CD14-positive monocyte (primary cell): ENCODE results near the gene FBXO11. TPM values are rescaled to one million over a fixed set of nuclear protein-coding genes. Genes with fewer than 3 reads are reported as not detected.

Experiments
- DNase-seq, 3 donors: peaks; one replicate each; pipeline ENCODE4 v3.0.0-alpha.2; 2011 to 2022
- H2AFZ ChIP-seq: 2 replicates; pipeline ENCODE4 v1.6.0; 2012; ENCODE audit warnings: mild to moderate bottlenecking, low read depth, low read length, inconsistent platforms; ENCODE audit not compliant: insufficient read depth, poor library complexity, severe bottlenecking
- H3K27ac ChIP-seq, 2 donors: 1 replicate in 1 of 2; 2 replicates in 1 of 2; pipeline ENCODE4 v1.5.1; 2012 to 2013; ENCODE audit warnings: low read length in 2 of 2, control low read depth in 1 of 2, inconsistent platforms in 1 of 2, low read depth in 1 of 2, mild to moderate bottlenecking in 1 of 2
- H3K27me3 ChIP-seq, 2 donors: one replicate each; pipeline versions ENCODE4 v1.6.0 to v1.6.1; 2011 to 2013; ENCODE audit warnings: low read length in 2 of 2; ENCODE audit not compliant: control insufficient read depth in 2 of 2, insufficient read depth in 2 of 2
- H3K36me3 ChIP-seq, 2 donors: replicated peaks in 1 of 2; 1 replicate in 1 of 2; 2 replicates in 1 of 2; pipeline versions ENCODE4 v1.5.1 to v1.6.1; 2012 to 2013; ENCODE audit warnings: low read length in 2 of 2, control low read depth in 1 of 2, inconsistent platforms in 1 of 2, mild to moderate bottlenecking in 1 of 2; ENCODE audit not compliant: insufficient read depth in 2 of 2, control insufficient read depth in 1 of 2
- H3K4me1 ChIP-seq, 2 donors: 1 replicate in 1 of 2; 2 replicates in 1 of 2; pipeline versions ENCODE4 v1.5.1 to v1.6.1; 2012 to 2013; ENCODE audit warnings: low read length in 2 of 2, control low read depth in 1 of 2, inconsistent platforms in 1 of 2, mild to moderate bottlenecking in 1 of 2, moderate library complexity in 1 of 2; ENCODE audit not compliant: insufficient read depth in 2 of 2, control insufficient read depth in 1 of 2
- H3K4me2 ChIP-seq: replicated peaks from 2 replicates; pipeline ENCODE3; 2012; ENCODE audit warnings: low read length, moderate library complexity, mild to moderate bottlenecking; ENCODE audit not compliant: poor library complexity, severe bottlenecking; ENCODE audit errors: extremely low read depth
- H3K4me3 ChIP-seq, 3 experiments: fragments of 200-600 bp in 1 of 3; sonication (generic) in 1 of 3; replicated peaks in 1 of 3; 1 replicate in 2 of 3; 2 replicates in 1 of 3; pipeline ENCODE4 v1.5.1; 2011 to 2013; ENCODE audit warnings: low read length in 3 of 3, mild to moderate bottlenecking in 3 of 3, control low read depth in 2 of 3, low read depth in 2 of 3, inconsistent platforms in 1 of 3, moderate library complexity in 1 of 3
- H3K79me2 ChIP-seq: 2 replicates; pipeline ENCODE4 v1.6.0; 2012; ENCODE audit warnings: mild to moderate bottlenecking, control low read depth, inconsistent platforms, low read length, moderate library complexity; ENCODE audit not compliant: insufficient read depth
- H3K9ac ChIP-seq: 2 replicates; pipeline ENCODE4 v1.6.0; 2017; ENCODE audit warnings: low read length, mild to moderate bottlenecking; ENCODE audit not compliant: insufficient read depth, poor library complexity, severe bottlenecking
- H3K9me3 ChIP-seq, 2 donors: replicated peaks in 1 of 2; 1 replicate in 1 of 2; 2 replicates in 1 of 2; pipeline versions ENCODE4 v1.5.1 to v1.6.1; 2012 to 2013; ENCODE audit warnings: low read length in 2 of 2, control low read depth in 1 of 2; ENCODE audit not compliant: control insufficient read depth in 1 of 2, insufficient read depth in 1 of 2
- H4K20me1 ChIP-seq: 2 replicates; pipeline ENCODE4 v1.6.0; 2012; ENCODE audit warnings: mild to moderate bottlenecking, low read length, control low read depth, moderate library complexity; ENCODE audit not compliant: insufficient read depth
- H3K27ac Mint-ChIP-seq, 7 donors: one replicate each; pipeline ENCODE4 v1.8.0; 2020; ENCODE audit warnings: mild to moderate bottlenecking in 7 of 7, mixed read lengths in 7 of 7, moderate library complexity in 6 of 7, inconsistent platforms in 2 of 7
- H3K27me3 Mint-ChIP-seq, 3 donors: one replicate each; pipeline ENCODE4 v1.8.0; 2021 to 2022; ENCODE audit warnings: low read depth in 3 of 3, mild to moderate bottlenecking in 3 of 3, mixed read lengths in 3 of 3, moderate library complexity in 3 of 3, inconsistent platforms in 1 of 3
- H3K36me3 Mint-ChIP-seq, 2 donors: one replicate each; pipeline ENCODE4 v1.8.0; 2020; ENCODE audit warnings: mixed read lengths in 2 of 2, inconsistent platforms in 1 of 2, mild to moderate bottlenecking in 1 of 2
- H3K4me1 Mint-ChIP-seq: one replicate; pipeline ENCODE4 v1.8.0; 2020; ENCODE audit warnings: mild to moderate bottlenecking, mixed read lengths
- H3K4me3 Mint-ChIP-seq, 2 donors: one replicate each; pipeline ENCODE4 v1.8.0; 2020; ENCODE audit warnings: mild to moderate bottlenecking in 2 of 2, mixed read lengths in 2 of 2, moderate library complexity in 1 of 2
- H3K9me3 Mint-ChIP-seq, 7 donors: one replicate each; pipeline ENCODE4 v1.8.0; 2020 to 2022; ENCODE audit warnings: mixed read lengths in 7 of 7, mild to moderate bottlenecking in 6 of 7, moderate library complexity in 6 of 7, inconsistent platforms in 2 of 7
- WGBS: methylation state at CpG from one replicate; pipeline ENCODE4 v1.1.5; 2013; ENCODE audit warnings: missing lambda C conversion rate; ENCODE audit not compliant: insufficient coverage; 5-methylcytosine and 5-hydroxymethylcytosine counted together
- intact Hi-C, 2 donors: fragments of 100-400 bp; cut with micrococcal nuclease; formaldehyde crosslinking; loops; one replicate each; pipeline versions ENCODE4 v1.15.0 to v1.15.1; 2023
- polyA minus RNA-seq: library from RNA; depleted of rRNA, polyadenylated mRNA; stranded (reverse); fragments of >200 nt; gene quantifications from 2 replicates; pipeline ENCODE4 v1.2.3, GENCODE V29; 2012
- polyA plus RNA-seq, 3 donors: library from polyadenylated mRNA; depleted of rRNA in 1 of 3; unstranded in 2 of 3; stranded (reverse) in 1 of 3; fragments of 300-500 nt in 2 of 3; fragments of >200 nt in 1 of 3; fragmentation: Illumina TruSeq in 2 of 3; gene quantifications; 1 replicate in 2 of 3; 2 replicates in 1 of 3; pipeline ENCODE4 v1.2.3, GENCODE V29; 2012 to 2021
- total RNA-seq, 12 experiments: library from RNA in 1 of 12; stranded (reverse) in 1 of 12; fragments of 120-200 nt in 1 of 12; gene quantifications; one replicate each; pipeline ENCODE4 v1.2.4 and lab custom pipeline; 2013 to 2026; ENCODE audit warnings: mixed read lengths in 6 of 12, inconsistent platforms in 1 of 12
- TF ChIP-seq, protein P1 (sequence below): fragments of 200-600 bp; IDR thresholded peaks from one replicate; pipeline ENCODE4 v1.8.0; 2022; ENCODE audit warnings: antibody characterized with exemption, mild to moderate bottlenecking

Gene FBXO11
- total RNA-seq (2013), result 40.8 TPM
- polyA plus RNA-seq (10 to 100 TPM in 1 of 3 donors, 1 to 10 TPM in 2; 2.2 to 51.3 (median 4.6) TPM), polyA minus RNA-seq (34.2 and 35.2 TPM in 2 replicates), total RNA-seq (lab: John Stamatoyannopoulos, UW) (133 to 219 (median 151) reads per million in 11 experiments)

DNA sequence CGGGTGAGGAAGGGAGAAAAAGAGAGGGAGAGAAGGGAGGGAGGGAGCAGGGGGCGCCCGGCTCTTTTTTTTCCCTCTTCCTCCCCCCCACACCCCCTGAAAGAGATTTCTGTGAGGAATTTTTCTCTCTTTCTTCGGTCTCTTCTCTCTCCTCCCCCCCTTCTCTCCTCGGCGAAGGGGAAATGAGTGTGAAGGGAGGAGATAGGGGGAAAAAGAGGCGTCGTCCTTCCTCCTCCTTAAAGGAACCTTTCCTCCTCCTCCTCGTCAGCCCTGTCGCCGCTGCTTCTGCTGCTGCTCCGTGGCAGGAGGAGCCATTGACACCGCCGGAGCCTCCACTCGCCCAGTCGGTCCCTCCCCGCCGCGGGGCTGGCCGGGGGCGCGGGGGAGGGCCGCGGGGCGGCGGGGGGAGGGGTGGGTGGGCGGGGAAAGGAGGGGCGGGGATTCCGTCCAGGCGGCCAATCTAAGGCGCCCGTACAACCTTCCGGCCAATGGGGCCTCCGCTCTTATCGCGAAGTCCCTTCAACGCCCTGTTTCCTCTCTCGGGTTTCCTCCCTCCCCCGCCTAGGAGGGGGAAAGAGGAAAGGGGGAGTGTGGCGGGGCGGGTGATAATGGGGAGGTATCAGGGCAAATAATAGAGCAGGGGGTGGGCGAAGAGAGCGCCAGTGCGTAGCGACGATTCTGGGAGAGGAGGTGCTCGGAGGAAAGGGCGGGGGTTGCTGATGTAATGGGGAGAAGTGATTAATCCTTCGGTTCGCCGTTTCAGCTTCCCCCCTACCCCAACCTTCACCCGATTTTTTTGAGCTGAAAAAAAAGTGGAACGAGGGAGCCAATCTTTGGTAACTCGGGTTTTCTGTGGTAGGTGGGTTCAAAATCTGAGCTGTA lies at the start of gene FBXO11:
FBXO11 (minus strand) TSS at position 342 of the 882 bp plus-strand sequence. CDS start 778 bp downstream, outside the sequence.
- H3K79me2 ChIP-seq, result peaks cover 42% of the 10 kb centered on the region
- Mint-ChIP-seq H3K9me3 (peaks cover 0 to 6% (median 0%) of the 10 kb centered on the region in 7 donors), H3K27ac (peak within 1 kb of the TSS; percentile 93 to 99 (median 97)), H3K4me1 (peaks cover 36% of the 10 kb centered on the region), H3K36me3 (no peaks in the 10 kb centered on the region), H3K27me3 (peaks cover 0 to 2% (median 1%) of the 10 kb centered on the region in 3 donors), H3K4me3 (peak within 1 kb of the TSS; percentile 86 to 95)
- peak within 1 kb of the TSS; percentile 75 to 98 (median 90) for H3K4me3 ChIP-seq
- H3K9ac ChIP-seq, result peak within 1 kb of the TSS; percentile 90
- peak; percentile 94 to 97 (median 97) for DNase-seq
- peak within 1 kb of the TSS; percentile 74 for H2AFZ ChIP-seq
- H4K20me1 ChIP-seq, result peaks cover 36% of the 10 kb centered on the region
- 0% methylated on average over 3 of the region's 54 CpGs for WGBS
- H3K27ac ChIP-seq, result peak within 1 kb of the TSS; percentile 90 to 95
- intact Hi-C loops, result loop anchor here (5.0 kb wide), 4 partner anchors 49 to 531 kb away; partner anchors contain the start of gene MSH6 (in 2 of the 2)
- H3K4me1 ChIP-seq, result peaks cover 17 to 37% of the 10 kb centered on the region in 2 donors
- no peaks in the 10 kb centered on the region for H3K27me3 ChIP-seq
- H3K4me2 ChIP-seq, result peak within 1 kb of the TSS; percentile 77
- H3K36me3 ChIP-seq, result no peaks in the 10 kb centered on the region
- H3K9me3 ChIP-seq, result no peaks in the 10 kb centered on the region
- TF ChIP-seq, protein P1, sequence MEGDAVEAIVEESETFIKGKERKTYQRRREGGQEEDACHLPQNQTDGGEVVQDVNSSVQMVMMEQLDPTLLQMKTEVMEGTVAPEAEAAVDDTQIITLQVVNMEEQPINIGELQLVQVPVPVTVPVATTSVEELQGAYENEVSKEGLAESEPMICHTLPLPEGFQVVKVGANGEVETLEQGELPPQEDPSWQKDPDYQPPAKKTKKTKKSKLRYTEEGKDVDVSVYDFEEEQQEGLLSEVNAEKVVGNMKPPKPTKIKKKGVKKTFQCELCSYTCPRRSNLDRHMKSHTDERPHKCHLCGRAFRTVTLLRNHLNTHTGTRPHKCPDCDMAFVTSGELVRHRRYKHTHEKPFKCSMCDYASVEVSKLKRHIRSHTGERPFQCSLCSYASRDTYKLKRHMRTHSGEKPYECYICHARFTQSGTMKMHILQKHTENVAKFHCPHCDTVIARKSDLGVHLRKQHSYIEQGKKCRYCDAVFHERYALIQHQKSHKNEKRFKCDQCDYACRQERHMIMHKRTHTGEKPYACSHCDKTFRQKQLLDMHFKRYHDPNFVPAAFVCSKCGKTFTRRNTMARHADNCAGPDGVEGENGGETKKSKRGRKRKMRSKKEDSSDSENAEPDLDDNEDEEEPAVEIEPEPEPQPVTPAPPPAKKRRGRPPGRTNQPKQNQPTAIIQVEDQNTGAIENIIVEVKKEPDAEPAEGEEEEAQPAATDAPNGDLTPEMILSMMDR, result no peak
